GM19395 (cell line): Measurements from ENCODE around the gene CDH4.

Experiments used
- ATAC-seq: cut with Tn5 transposase; IDR thresholded peaks from one replicate; pipeline ENCODE4 v1.9.1; 2021; ENCODE audit warnings: mild to moderate bottlenecking, moderate library complexity; ENCODE audit not compliant: unreplicated experiment

Gene CDH4

DNA sequence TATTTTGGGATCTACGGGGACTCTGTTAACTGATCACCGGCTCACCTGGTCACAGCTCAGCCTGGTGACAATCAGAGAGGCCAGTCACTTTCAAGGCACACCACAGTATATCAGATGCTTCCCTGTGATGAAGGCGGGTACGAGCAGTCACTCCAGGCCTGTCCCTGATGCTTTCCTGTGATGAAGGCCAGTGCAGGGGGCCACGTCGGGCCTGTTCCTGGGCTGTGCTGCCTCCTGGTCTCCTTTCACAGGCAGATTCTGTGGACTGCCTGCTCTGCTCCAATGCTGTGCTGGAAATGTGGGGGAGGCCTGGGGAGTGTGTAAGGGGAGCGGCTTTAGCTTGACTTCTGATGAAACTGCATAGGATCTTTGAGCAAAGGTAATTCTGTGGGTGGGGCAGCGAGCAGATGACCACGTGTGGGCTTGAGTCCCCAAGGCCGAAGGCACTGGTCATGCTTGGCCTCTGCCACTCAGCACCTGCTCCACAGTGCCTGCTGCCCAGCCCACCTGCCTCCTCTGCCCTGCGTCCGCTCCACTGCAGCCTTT, 441.1 kb downstream of the CDH4 start:
- no peak for ATAC-seq

DNA sequence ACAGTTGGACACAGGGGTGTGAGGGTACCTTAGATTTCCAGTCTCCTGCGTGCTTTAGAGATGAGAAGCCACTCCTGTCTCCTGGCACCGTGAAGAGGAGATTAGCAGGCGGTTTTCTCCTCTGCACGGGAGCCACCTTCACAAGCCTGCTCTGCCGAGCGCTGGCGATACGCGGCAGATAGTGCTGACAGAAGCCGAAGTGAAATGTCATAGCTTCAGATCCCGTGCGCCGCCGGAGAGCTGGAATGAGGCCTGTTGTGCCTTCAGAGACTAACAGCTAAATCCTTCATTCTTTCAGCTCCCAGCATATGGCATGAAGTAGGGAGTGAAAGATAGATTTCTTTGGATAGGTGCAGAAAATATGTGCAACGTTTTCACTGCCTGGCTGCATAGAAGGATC, 442.6 kb downstream of the CDH4 start:
- no peak for ATAC-seq

DNA sequence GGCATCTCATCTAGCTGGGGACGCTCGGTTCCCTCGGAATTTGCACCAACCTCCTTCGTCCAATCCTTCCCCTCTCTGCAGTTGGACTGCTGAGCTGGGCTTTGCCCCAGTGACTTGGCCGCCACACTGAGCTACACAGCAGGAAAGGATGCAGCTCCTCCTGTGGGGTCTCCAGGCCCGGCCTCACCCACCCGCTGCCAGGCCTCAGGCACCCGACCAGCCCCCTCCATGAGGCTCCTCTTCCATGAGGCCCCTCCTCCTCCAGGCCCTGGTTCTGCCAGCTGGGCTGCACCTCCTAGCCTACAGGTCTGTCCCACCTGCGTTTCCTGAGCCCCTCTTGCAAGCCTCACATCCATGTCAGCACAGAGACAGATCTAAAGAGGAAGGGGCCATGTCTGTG, 443.7 kb downstream of the CDH4 start:
- ATAC-seq = no peak

DNA sequence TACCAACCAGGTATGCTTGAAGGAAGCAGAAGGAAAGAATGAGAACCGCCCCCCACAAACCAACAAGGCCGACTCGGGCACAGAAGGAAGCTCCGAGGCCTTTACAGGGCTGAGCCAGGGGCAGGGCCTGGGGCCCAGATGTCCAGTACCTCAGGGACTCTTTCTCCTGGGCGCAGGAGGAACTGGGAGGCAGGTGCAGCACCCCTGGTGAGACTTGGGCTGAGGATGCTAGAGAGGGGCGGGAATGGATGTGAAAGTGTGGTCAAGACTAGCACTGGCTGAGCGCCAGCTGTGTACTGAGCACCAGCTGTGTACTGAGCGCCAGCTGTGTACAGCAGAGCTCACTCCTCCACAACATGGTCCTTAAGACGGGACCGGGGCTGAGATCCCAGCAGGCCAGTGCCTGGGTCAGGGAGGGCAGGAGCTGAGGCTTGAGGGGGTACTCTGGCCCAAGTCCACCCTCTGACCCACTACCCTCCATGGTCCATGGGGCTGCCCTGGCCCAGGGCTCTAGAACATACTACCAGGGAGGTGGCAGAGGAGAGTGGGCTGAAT, 444.2 kb downstream of the CDH4 start:
- ATAC-seq = no peak

DNA sequence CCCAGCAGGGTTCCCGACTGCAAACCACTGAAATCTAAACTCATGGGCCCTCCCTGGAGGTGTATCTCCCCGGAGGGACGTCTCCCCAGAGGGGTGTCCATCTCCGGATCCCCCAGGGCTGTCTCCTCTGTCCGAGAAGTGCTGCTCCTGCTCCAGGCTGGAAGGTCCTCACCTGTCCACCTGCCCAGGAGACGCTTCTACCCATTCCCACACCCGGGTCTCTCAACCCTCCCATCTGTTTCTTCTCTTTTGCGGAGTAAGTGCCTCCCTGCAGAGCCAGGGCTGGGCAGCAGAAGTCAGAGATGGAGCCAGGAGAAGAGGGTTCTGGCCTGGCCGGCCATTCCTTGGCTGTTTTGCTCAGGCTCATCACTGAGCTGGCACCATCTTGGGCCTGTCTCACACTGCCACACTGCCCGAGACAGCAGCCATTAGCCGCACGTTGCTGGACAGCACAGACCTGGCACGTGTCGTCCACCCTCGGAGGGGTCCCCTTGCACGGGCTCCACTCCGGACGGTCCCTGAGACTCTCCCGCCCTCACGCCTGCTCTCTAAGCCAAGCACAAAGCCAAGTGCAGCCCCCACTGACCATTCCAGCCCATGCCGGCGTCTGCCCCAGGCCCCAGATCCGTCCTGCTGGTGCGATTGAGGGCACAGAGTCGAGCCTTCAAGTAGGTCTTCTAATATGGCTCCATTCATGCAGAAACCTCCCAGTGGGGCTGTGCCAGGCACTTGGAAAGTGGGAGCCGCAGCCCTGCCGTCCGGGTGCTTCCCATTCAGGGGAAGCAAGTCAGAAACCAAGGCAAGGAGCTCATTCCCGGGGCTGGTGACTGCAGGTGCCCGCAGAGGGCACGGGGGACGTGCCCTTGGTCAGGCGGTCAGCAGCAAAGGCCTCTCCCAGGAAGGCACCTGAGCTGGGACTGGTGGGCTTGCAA, 445.9 kb downstream of the CDH4 start:
- ATAC-seq = no peak

DNA sequence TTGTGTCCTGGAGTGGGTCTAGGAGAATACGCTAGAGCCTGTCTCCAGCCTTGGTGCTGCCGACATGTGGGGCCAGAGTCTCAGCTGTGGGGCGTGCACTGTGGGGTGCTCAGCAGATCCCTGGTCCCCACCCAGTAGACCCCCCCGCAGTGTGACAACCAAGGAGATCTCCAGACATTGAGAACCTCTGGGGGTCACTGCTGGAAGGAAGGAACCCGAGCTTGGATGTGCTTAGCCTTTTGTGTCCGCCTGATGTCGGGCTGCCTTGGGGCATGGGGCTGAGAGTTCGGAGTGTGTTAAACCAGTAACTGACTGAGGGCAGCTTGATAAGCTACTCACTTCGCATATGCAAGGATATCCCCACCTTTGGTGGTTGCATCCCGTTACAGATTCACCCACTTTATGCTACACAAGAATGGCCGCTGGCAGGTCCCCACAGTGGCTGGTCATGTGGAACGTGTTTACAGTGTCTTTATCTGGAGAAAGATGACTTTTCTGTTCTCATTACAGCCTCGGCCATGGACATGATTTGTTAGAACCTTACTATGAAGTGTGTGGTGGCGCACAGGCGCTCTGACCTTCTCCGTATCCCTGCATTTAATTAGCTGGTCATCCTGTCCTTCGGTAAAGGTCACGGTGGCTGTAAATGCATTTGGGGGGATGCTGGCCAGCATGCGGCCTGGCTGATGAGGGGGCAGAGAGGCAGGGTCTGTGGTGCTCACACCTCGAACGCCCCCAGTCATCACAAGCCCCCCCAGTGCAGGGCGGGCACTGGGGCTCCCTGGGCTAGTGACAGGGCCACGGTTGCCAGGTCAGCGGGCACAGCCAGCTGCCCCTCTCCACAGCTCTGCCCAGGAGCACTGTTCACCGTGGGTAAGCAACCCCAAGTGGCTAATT, 446.8 kb downstream of the CDH4 start:
- no peak for ATAC-seq

DNA sequence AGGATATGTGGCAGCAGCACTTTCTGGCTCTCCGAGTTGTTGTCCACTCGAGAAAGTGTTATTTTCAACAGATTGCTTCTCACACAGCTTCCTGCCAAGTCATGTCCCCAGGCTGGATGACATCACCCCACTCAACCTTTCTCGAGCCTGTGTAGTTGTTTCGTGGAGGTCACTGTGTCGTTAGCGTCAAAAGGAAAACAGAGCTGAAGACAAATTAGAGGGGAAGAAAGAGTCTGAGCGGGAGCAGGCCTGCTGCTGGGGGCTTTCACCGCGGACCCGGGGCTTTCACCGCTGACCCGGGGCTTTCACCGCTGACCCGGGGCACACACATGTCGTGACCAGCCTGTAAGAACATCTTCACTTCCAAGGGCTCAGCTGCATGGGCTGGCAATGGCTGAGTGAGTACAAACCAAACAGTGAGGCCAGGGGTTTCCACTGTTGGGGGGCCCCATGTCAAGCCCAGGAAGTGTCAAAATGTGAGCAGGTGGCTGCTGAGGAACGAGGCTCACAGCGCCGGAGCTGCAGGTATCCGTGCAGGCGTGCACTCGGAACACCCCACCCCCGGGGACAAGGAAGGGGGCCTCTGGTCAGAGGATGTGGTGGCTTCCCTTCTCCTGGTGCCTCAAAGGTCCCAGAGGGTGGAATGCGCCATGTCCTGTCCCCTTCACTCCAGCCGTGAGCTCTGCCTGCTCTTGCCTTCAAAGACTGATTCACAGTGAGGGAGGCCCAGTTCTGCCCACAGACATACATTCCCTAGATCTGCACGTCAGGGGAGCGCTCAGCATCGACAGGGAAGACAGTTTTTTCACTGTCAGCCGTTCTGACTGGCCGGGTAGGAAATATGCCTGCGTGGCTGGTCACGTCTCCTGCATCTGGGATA, 447.7 kb downstream of the CDH4 start:
- no peak for ATAC-seq

DNA sequence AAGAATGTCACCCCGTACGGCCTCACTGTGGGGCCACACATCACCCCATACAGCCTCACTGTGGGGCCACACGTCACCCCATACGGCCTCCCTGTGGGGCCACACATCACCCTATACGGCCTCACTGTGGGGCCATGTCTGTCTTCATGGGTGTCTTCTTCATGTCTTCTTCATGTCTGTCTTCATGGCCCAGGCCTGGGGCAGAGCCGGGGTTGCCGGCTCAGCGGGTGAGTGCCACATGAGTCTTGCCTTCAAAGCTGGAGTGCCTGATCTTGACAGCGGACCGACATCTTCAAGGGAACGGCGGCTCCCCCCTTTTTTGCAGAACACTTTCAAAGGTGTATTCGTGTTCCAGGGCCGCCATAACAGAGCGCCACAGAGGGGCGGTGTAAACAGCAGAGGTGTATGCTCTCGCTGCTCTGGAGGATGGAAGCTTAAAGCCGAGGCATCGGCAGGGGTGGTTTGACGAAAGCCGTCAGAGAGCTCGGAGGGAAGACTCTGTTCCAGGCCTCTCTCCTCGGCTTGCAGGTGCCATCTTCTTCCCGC, 448.6 kb downstream of the CDH4 start:
- no peak for ATAC-seq

DNA sequence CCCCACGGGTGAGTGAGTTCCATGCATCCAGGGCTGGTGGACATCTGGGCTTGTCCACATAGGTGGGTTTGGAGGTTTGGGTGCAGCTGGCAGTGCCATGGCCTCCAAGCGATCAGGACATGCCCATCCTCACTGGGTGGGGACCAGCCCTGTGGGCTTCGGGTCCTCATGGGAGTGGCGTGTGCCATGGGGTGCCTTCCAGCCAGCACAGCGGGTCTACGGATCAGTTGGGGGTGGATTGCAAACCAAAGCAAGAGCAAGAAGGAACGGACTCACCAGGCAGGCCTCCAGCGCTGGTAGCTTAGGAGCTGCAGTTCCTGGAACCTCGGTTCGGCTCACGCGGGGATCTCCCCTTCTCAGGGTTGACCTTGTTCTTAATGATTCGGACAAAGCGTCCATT, 449.3 kb downstream of the CDH4 start:
- ATAC-seq = no peak

DNA sequence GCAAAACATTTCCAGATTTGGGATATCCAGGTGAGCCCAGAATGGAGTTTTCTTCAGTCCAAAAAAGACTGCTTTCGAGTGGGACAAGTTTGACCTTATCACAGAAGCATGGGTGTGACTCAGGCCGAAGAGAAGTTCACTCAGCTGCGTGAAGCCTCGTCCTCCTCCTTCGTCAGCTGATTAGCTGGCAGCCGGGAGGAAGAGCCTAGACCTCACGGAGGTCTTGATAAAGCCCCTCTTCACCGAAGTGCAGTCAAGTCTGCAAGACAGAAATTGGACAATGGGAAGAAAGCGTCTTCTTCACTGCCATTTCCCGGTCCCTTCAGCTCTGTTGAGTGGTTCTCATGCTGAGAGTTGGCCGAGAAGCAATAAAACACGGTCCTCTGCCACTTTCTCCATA, 449.7 kb downstream of the CDH4 start:
- ATAC-seq = no peak

DNA sequence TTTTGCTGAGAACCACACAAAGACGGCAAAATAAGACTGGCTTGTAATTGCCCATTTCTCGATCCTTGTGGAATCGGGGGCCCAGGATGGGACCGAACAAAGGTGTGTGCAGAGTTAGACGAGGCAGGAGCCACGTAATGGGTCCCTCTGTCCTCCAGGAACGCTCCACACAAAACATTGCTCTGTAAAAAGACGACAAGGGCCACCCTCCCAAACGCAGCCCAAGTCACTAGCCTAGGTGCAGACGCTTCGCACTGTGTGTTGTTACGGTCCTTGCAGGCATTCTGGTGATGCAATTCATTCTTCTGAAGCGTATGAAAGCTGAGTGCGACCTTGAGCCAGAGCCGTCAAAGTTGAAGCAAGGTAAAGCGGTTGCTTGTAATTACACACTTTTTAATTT, 450.2 kb downstream of the CDH4 start:
- no peak for ATAC-seq

DNA sequence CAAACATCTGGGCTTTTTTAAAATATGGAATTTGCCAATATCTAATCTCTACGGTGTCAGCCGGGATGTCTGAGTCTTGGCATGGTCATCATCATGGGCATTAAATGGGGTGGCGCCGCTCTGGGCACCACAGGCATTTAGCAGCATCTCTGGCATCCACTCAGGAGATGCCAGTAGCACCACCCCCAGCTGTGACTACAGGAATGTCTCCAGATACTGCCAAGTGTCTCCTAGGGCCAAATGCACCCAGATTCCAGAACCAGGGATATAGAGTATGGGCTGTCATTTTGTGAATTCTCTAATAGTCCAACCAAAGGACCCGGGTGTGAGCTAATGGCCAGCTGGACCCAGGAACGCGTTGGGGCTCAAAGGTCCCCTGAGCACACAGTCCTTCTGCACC, 452.6 kb downstream of the CDH4 start:
- ATAC-seq = no peak

DNA sequence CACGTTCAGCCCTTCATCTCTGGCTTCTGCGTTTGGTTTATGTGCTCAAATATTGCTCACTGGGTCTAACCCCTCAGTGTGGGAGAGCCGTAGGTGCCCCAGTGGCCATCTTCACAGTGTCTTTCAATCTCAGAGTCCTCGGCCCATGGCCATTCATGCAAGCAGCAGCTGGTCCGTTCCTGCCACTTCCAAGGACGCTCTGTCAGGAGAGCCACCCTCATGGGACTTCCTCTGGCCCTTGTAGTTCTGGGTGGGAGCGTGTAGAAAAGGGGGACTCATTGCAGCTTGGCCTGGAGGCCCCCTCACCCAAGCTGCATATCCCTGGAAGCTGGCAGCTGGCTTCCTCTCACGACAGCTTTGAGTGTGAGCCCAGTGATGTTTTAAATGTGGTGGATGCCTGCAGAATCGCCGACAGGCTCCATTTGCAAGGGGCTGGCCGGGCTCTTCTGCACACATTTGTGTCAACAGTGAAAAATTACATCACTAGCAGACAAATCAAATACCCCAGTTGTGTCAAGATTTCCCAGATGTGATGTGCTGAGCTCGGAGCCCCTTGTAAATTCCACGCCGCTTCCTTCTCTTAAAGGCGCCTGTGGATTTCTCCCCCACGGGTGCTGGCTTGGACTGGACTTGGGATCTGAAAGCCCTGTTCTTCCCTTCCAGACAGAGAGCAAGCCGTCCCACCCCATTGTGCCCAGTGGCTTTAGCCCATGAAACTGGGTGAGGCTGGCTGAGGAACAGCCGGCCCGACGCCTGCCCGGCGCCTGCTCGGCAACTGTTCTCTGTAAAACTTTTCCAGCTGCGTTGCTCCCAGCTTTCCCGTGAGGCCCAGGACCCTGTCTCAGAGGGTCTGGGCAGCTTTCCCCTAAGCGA, 453.6 kb downstream of the CDH4 start:
- ATAC-seq = no peak

DNA sequence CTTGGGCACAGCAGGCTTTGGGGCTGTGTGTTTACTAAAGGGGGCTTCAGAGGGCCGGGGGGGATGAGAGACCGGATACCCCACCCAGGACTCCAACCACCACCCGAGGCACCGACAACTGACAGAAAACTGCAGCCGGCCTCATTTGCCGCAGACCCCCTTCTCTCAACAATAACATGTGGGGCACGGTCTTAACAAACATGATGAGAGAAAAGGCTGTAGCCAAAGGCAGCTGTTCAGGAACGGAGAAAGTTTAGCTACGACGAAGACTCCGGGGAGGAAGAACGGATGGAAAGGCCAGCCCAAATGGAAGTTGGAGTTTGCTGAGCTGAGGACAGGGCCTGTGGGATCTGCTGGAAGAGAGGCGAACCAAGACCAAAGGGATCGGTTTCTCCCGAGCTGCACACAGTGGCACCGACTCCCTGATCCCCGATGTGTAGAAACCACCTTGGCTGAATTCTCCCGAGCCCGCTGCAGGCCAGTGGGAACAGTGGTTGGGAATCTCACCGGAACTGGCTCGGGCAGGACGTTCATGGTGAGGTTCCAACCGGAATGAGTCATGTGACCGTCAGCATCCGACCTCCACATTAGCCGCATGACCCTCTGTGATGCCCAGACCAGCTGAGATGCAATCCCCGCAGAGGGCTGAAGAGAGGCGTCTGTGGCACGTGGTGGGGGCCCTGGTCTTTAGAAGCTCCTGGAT, 454.3 kb downstream of the CDH4 start:
- no peak for ATAC-seq

DNA sequence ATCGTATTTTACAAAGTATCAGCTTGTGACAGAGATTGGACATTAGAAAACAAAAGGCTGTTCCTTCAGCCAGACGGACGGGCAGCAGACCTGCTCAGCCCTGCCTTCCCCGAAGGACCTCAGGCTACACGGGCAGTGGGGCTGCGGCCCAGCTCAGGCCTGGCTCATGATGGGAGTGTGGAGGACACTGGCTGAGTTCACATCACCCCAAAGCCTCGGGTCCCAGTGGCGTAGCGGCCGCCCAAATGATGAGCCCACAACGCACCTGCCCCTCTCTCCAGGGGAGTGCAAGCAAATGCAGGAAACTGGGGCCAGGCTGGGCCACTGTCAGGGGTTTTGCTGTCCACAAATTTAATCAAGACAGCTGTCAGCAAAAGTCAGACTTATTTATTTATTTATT, 456.8 kb downstream of the CDH4 start:
- no peak for ATAC-seq

DNA sequence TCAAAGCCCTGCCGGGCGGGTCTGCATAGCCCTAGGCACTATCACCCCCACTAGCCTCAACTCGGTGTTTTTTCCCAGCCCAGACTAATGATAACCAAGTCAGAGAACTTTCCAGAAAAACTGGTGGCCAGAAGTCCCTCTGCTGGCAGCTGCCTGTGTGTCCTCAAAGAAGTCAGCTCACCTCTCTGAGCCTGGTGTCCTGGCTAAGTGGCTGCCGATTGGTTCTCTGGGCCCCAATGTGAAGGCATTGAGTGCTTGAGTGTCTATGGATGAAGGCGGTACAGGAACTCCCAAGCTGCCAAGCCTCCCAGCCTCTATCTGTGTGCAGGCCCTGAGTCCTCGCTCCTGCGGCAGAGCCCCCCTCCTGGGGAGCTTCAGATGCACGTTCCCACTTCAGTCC, 458.0 kb downstream of the CDH4 start:
- ATAC-seq = no peak

DNA sequence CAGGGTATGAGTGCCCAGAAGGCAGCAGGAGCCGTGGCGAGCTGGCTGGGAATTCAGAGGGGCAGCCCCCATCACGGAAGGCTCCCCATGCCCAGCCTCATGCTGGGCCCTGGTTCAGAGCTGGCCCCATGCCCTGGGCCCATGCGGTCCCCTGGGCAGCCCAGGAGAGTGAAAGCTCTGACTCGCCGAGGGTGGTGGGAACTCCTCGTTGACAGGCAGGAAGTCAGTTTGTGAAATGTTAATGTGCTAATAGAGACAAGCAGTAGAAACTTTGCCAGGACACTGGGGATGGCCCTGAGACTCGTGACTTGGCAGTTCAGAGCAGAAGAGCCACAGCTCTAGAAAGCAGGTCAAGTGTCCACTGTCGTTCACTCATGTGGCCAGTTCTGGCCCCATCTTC, 460.6 kb downstream of the CDH4 start:
- no peak for ATAC-seq

DNA sequence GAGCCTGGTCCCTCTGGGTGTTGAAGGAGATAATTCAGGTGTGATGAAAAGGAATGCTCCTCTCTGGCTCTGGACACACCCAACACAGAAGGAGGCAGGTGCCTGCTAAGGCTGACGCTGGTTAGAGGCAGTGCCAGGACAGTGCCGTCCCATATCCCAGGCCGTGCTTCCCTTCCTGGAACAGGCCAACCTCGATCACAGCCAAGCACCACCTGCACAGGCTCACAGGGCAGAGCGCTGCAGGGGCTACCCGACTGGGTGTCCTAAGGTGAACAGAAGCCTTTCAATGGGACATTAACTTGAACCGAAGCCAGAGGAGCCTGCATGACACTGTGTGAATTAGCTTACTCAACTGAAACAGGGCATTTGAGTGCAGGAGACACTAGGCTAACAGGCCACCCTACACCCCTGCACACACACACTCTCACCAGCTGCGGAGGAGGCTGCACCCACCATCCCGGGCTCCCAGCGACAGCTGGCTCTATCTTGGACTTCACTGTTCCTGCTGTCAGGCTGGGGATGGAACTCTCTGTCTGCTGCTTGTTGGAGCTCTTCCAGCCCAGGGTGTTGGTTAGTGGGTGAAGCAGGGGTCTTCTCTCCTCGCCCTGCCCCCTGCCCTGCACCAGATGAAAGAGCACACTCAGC, 466.4 kb downstream of the CDH4 start:
- no peak for ATAC-seq
